Measurements from ENCODE around the gene TBKBP1. TPM values are rescaled to one million over a fixed set of nuclear protein-coding genes. Genes with fewer than 3 reads are reported as not detected.

Gene TBKBP1
- total and polyA plus RNA-seq, 9 of the 15 experiments (the other 6 are each of a cell fraction or from before 2014, with no cell fraction given): 0.03 to 15.6 (median 6.8) TPM

- TF ChIP-seq NR2C1 (IDR thresholded peaks at IDR 0.05) (no peak), NR2C1 (tag; IDR thresholded peaks at IDR 0.05) (0 out of 2 replicates have a peak, but pooled peaks have one; percentile 8), NFATC3 (IDR thresholded peaks at IDR 0.05) (0 out of 2 replicates have a peak, but pooled peaks have one; percentile 18), ZNF507 (tag; conservative IDR thresholded peaks at IDR 0.05) (no peak), HDAC6 (IDR thresholded peaks at IDR 0.05; ENCODE audit: low read depth, low read length) (no peak), DIDO1 (tag; IDR thresholded peaks at IDR 0.05; ENCODE audit: low read depth) (no peak), THRA (IDR thresholded peaks at IDR 0.05) (no peak), ZNF511 (CRISPR knock-in tag; IDR thresholded peaks at IDR 0.05) (peak; percentile 72; the same call in 1 of the 2 replicates), FOS (IDR thresholded peaks at IDR 0.05; ENCODE audit: extremely low read depth, insufficient read length) (peak; percentile 92), NCOR1 (IDR thresholded peaks at IDR 0.05) (peak; percentile 41; the same call in 1 of the 2 replicates), CC2D1A (IDR thresholded peaks at IDR 0.05) (peak; percentile 73), TFAP4 (CRISPR knock-in tag; IDR thresholded peaks at IDR 0.05; ENCODE audit: borderline replicate concordance) (peak; percentile 85), FUS (optimal IDR thresholded peaks at IDR 0.05; ENCODE audit: low read depth, low read length) (no peak), PTRF (tag; IDR thresholded peaks at IDR 0.05) (no peak), TCF7L2 (IDR thresholded peaks at IDR 0.05; ENCODE audit: low read depth, low read length) (no peak), CHAMP1 (IDR thresholded peaks at IDR 0.05) (no peak; the same call in 1 of the 2 replicates), ZNF121 (CRISPR knock-in tag; conservative IDR thresholded peaks at IDR 0.05) (no peak), NUFIP1 (IDR thresholded peaks at IDR 0.05; ENCODE audit: partially characterized antibody) (no peak), SP2 (IDR thresholded peaks at IDR 0.05; ENCODE audit: extremely low read depth, low read depth, low read length, poor library complexity, severe bottlenecking) (peak; percentile 65), SMARCE1 (IDR thresholded peaks at IDR 0.05) (no peak; the same call in 1 of the 2 replicates), E2F4 (CRISPR knock-in tag; IDR thresholded peaks at IDR 0.05; ENCODE audit: low read depth) (peak; percentile 89), RBM34 (IDR thresholded peaks at IDR 0.05; ENCODE audit: borderline replicate concordance, insufficient read depth, low read length) (no peak)
These were observed 44.6 kb upstream of the TBKBP1 start, which contains the start of gene KPNB1 (continued) for GRCh38 chr17:47649153-47649971.
